Measurements from ENCODE around the gene HSD17B13. TPM values are rescaled to one million over a fixed set of nuclear protein-coding genes. Genes with fewer than 3 reads are reported as not detected.

The HSD17B13 gene
- total and polyA plus RNA-seq, 9 donors, result 0.23 to 0.69 (median 0.36) TPM

- Histone ChIP-seq H3K4me3 (no peak overlapping the region), H3K4me1 (ENCODE audit: insufficient read depth) (peaks cover 2% of the 10 kb centered on the region), H3K27me3 (no peaks in the 10 kb centered on the region), H3K27ac (no peak overlapping the region), H3K36me3 (no peaks in the 10 kb centered on the region), H3K9me3 (no peaks in the 10 kb centered on the region)
- intact Hi-C loops (cut with DNase I), result no loop called here
- TF ChIP-seq, protein P1, sequence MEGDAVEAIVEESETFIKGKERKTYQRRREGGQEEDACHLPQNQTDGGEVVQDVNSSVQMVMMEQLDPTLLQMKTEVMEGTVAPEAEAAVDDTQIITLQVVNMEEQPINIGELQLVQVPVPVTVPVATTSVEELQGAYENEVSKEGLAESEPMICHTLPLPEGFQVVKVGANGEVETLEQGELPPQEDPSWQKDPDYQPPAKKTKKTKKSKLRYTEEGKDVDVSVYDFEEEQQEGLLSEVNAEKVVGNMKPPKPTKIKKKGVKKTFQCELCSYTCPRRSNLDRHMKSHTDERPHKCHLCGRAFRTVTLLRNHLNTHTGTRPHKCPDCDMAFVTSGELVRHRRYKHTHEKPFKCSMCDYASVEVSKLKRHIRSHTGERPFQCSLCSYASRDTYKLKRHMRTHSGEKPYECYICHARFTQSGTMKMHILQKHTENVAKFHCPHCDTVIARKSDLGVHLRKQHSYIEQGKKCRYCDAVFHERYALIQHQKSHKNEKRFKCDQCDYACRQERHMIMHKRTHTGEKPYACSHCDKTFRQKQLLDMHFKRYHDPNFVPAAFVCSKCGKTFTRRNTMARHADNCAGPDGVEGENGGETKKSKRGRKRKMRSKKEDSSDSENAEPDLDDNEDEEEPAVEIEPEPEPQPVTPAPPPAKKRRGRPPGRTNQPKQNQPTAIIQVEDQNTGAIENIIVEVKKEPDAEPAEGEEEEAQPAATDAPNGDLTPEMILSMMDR (IDR thresholded peaks at IDR 0.05), result no peak
- TF ChIP-seq POLR2A (IDR thresholded peaks at IDR 0.05), result no peak
- no peak for TF ChIP-seq EP300 (IDR thresholded peaks at IDR 0.05)
- 63 to 70% (median 68%) methylated on average over 3 of the region's 3 CpGs for WGBS, 3 donors
- no peak for DNase-seq
Observed at GRCh38 chr4:87313756-87314155, 8.9 kb downstream of the HSD17B13 start.

DNA sequence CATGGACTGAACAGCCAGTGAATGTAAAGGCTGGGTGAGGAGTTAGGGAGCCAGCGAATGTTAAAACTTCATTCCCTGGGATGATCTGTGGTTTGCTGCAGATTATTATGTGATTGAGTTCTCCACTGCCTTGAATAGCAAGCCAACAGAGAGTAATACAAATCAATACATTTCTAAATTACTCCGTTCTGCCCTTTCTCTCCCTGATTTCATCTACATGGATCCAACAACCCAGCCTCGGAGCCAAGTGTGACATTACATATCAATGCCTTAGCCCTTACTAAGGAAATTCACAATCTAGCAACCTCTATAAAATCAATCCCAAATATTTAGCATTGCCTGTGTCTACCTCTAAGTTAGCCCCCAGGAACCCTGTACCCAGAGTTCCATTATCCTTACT is 11.0 kb downstream of the HSD17B13 start:
- peaks cover 2% of the 10 kb centered on the region for H3K4me1 ChIP-seq (ENCODE audit: insufficient read depth)
- intact Hi-C loops (cut with DNase I), result no loop called here
- TF ChIP-seq EP300 (IDR thresholded peaks at IDR 0.05) (no peak), POLR2A (IDR thresholded peaks at IDR 0.05) (no peak)
- TF ChIP-seq, protein P1 (IDR thresholded peaks at IDR 0.05), result no peak
- H3K9me3 ChIP-seq, result no peaks in the 10 kb centered on the region
- no peak overlapping the region for H3K4me3 ChIP-seq
- no peak overlapping the region for H3K27ac ChIP-seq
- no peak for DNase-seq
- no peaks in the 10 kb centered on the region for H3K27me3 ChIP-seq
- 95 to 98% (median 96%) methylated on average over 3 of the region's 3 CpGs for WGBS, 3 donors
- no peaks in the 10 kb centered on the region for H3K36me3 ChIP-seq

DNA sequence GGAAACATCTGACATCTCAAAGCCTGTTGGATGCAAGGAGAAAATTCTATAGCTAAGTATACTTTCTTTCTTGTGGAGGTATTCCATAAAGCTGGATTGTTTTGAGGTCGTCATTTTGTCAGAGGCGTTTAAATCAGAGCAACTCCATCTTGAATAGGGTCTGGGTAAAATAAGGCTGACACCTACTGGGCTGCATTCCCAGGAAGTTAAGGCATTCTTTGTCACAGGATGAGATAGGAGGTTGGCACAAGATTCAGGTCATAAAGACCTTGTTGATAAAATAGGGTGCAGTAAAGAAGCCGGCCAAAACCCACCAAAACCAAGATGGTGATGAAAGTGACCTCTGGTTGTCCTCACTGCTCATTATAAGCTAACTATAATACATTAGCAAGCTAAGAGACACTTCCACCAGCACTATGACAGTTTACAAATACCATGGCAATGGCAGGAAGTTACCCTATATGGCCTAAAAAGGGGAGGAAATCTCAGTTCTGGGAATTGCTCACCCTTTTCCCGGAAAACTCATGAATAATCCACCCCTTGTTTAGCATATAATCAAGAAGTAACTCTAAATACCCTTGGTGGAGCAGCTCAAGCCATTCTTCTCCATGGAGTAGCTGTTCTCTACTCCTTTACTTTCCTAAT is 11.9 kb downstream of the HSD17B13 start:
- Histone ChIP-seq H3K4me3 (no peak overlapping the region), H3K36me3 (no peaks in the 10 kb centered on the region), H3K9me3 (no peaks in the 10 kb centered on the region), H3K27me3 (no peaks in the 10 kb centered on the region), H3K4me1 (ENCODE audit: insufficient read depth) (peaks cover 2% of the 10 kb centered on the region), H3K27ac (no peak overlapping the region)
- WGBS, 3 donors, result 49 to 53% (median 52%) methylated on average over 4 of the region's 4 CpGs
- DNase-seq, result no peak
- intact Hi-C loops (cut with DNase I), result no loop called here
- TF ChIP-seq, protein P1 (IDR thresholded peaks at IDR 0.05), result no peak
- TF ChIP-seq EP300 (IDR thresholded peaks at IDR 0.05), result no peak
- TF ChIP-seq POLR2A (IDR thresholded peaks at IDR 0.05), result no peak

GRCh38 chr4:87309625-87310024 is 13.1 kb downstream of the HSD17B13 start:
- DNase-seq, result no peak
- intact Hi-C loops (cut with DNase I), result no loop called here
- no peaks in the 10 kb centered on the region for H3K27me3 ChIP-seq
- H3K27ac ChIP-seq, result no peak overlapping the region
- H3K9me3 ChIP-seq, result no peaks in the 10 kb centered on the region
- no peaks in the 10 kb centered on the region for H3K36me3 ChIP-seq
- WGBS, 3 donors, result 88 to 92% (median 91%) methylated on average over 2 of the region's 2 CpGs
- TF ChIP-seq EP300 (IDR thresholded peaks at IDR 0.05), result no peak
- no peak for TF ChIP-seq POLR2A (IDR thresholded peaks at IDR 0.05)
- TF ChIP-seq, protein P1 (IDR thresholded peaks at IDR 0.05), result no peak
- no peak overlapping the region for H3K4me3 ChIP-seq
- peaks cover 2% of the 10 kb centered on the region for H3K4me1 ChIP-seq (ENCODE audit: insufficient read depth)

Data from ovary (tissue), 9 donors.